Mammary epithelial cell (primary cell): ENCODE data around the gene CEBPE.

Experiments used
- EZH2 ChIP-seq: IDR thresholded peaks from 2 replicates; pipeline ENCODE4 v1.6.1; 2012; ENCODE audit warnings: low read length, inconsistent platforms, borderline replicate concordance
- TF ChIP-seq, protein P1 (sequence below), 2 donors: IDR thresholded peaks in 1 of 2; conservative IDR thresholded peaks in 1 of 2; 2 replicates each; pipeline ENCODE4 v1.5.1; 2011 to 2012; ENCODE audit warnings: inconsistent platforms in 2 of 2, low read length in 2 of 2, mild to moderate bottlenecking in 2 of 2, control low read depth in 1 of 2, low read depth in 1 of 2; ENCODE audit not compliant: insufficient read depth in 1 of 2; ENCODE audit errors: extremely low read depth in 1 of 2

DNA sequence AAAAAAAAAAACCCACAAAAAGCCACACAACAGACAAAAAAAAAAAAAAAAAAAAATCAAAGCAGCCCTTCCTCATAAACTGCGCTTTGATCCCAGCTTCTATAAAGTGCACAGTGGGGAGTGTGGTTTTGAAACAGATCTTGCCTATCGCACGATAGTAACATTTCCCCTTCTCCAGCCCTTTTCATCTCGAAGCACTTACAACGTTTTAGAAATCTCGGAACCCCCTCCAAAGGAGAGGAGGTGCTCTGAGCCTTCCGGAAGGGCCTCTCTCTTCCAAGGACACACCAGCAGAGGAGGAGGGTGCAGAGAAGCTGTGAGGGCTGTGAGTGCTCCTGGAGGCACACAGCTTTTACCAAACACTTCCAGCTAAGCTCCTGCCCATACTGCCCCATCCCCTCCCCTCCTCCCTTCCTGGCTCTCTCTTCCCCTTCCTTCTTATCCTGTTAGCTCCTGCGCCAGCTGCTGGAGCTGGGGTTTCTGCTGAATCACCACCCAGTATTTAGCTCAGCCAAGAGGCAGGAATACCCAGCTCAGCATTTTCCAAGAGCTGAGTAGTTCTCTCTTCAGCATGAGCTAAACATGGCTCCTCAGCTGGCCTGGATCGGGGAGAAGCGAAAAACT, 36.0 kb upstream of the CEBPE start:
- TF ChIP-seq, protein P1, sequence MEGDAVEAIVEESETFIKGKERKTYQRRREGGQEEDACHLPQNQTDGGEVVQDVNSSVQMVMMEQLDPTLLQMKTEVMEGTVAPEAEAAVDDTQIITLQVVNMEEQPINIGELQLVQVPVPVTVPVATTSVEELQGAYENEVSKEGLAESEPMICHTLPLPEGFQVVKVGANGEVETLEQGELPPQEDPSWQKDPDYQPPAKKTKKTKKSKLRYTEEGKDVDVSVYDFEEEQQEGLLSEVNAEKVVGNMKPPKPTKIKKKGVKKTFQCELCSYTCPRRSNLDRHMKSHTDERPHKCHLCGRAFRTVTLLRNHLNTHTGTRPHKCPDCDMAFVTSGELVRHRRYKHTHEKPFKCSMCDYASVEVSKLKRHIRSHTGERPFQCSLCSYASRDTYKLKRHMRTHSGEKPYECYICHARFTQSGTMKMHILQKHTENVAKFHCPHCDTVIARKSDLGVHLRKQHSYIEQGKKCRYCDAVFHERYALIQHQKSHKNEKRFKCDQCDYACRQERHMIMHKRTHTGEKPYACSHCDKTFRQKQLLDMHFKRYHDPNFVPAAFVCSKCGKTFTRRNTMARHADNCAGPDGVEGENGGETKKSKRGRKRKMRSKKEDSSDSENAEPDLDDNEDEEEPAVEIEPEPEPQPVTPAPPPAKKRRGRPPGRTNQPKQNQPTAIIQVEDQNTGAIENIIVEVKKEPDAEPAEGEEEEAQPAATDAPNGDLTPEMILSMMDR (conservative IDR thresholded peaks at IDR 0.05 in 1 of 2, IDR thresholded peaks at IDR 0.05 in 1 of 2; ENCODE audit: extremely low read depth in 1 of 2, insufficient read depth in 1 of 2, low read depth in 1 of 2, low read length in 2 of 2), result no peak
- TF ChIP-seq EZH2, result no peak
